Left lung (tissue), 10 donors: ENCODE data around the gene KCTD14. TPM values are rescaled to one million over a fixed set of nuclear protein-coding genes. Genes with fewer than 3 reads are reported as not detected.

Source experiments
- ATAC-seq: fragments of 200-7000 bp; cut with Tn5 transposase; one replicate; pipeline ENCODE4 v1.9.1; 2020; ENCODE audit warnings: moderate library complexity
- DNase-seq, 4 donors: peaks; one replicate each; pipeline ENCODE4 v3.0.0-alpha.2; 2013 to 2020
- H3K27ac ChIP-seq, 2 donors: fragments of 200-600 bp; sonication (generic) in 1 of 2; one replicate each; pipeline versions ENCODE4 v1.5.0 to v1.8.0; 2020 to 2021
- H3K27me3 ChIP-seq, 2 donors: fragments of 200-600 bp; sonication (generic) in 1 of 2; one replicate each; pipeline versions ENCODE4 v1.5.0 to v1.8.0; 2020 to 2021
- H3K36me3 ChIP-seq, 2 donors: fragments of 200-600 bp; sonication (generic) in 1 of 2; one replicate each; pipeline versions ENCODE4 v1.5.0 to v1.8.0; 2020 to 2021
- H3K4me1 ChIP-seq, 2 donors: fragments of 200-600 bp; one replicate each; pipeline ENCODE4 v1.8.0; 2021
- H3K4me3 ChIP-seq, 2 donors: fragments of 200-600 bp; sonication (generic) in 1 of 2; one replicate each; pipeline versions ENCODE4 v1.5.0 to v1.8.0; 2020 to 2021; ENCODE audit warnings: mild to moderate bottlenecking in 1 of 2
- H3K9me3 ChIP-seq, 2 donors: fragments of 200-600 bp; sonication (generic) in 1 of 2; one replicate each; pipeline versions ENCODE4 v1.5.0 to v1.8.0; 2020 to 2021
- CTCF ChIP-seq, 2 donors: fragments of 200-600 bp; sonication (generic) in 1 of 2; IDR thresholded peaks; one replicate each; pipeline versions ENCODE4 v1.5.0 to v1.8.0; 2021; ENCODE audit warnings: antibody characterized with exemption in 2 of 2
- intact Hi-C, 2 donors: fragments of 100-400 bp; cut with DNase I; formaldehyde crosslinking; loops; one replicate each; pipeline versions ENCODE4 v1.11.2 to v1.14.2; 2022
- polyA plus RNA-seq, 6 donors: library from polyadenylated mRNA; unstranded; fragments of 120-200 nt; gene quantifications; one replicate each; pipeline ENCODE4 v1.2.1, GENCODE V29; 2013; ENCODE audit not compliant: insufficient read length in 6 of 6
- total RNA-seq, 2 donors: library from RNA; stranded (reverse); fragmentation: NEBNext Ultra II Directional; extraction: Animal tissue kit (Norgen Biotek cat#: 25700); gene quantifications; one replicate each; pipeline ENCODE4 v1.2.1, GENCODE V29; 2021
- donor health status: DM: no; HTN: yes; CAD: no.
- donor health status: DM: no; HTN: no; CAD: no.

KCTD14 gene
- total and polyA plus RNA-seq, 8 donors: 6.5 to 19.2 (median 8.8) TPM

GRCh38 chr11:77966338-77966737 is 56.7 kb downstream of the KCTD14 start:
- no peaks in the 10 kb centered on the region for H3K9me3 ChIP-seq
- no peaks in the 10 kb centered on the region for H3K27me3 ChIP-seq
- intact Hi-C loops: no loop called here
- no peak overlapping the region for H3K27ac ChIP-seq
- no peak overlapping the region for H3K4me3 ChIP-seq
- DNase-seq (no peak), ATAC-seq (no peak)
- peaks cover 0 to 14% of the 10 kb centered on the region in 2 donors for H3K36me3 ChIP-seq
- no peak for TF ChIP-seq CTCF (IDR thresholded peaks at IDR 0.05)
- no peaks in the 10 kb centered on the region for H3K4me1 ChIP-seq

Other genes starting within 250 kb of the KCTD14 start
- 10 to 100 TPM; 49.3 to 51.3 TPM for gene RSF1, start 202.6 kb downstream of the KCTD14 start, total RNA-seq
- 10 to 100 TPM; 66.9 to 94.8 (median 77.1) TPM for gene RSF1, start 202.6 kb downstream of the KCTD14 start, polyA plus RNA-seq
- 10 to 100 TPM; 21.4 to 33.8 TPM for gene AAMDC, start 202.1 kb downstream of the KCTD14 start, total RNA-seq
- gene AAMDC, start 202.1 kb downstream of the KCTD14 start, polyA plus RNA-seq: 10 to 100 TPM; 48.1 to 74.5 (median 59.8) TPM
- gene INTS4, start 28.6 kb downstream of the KCTD14 start, total RNA-seq: 10 to 100 TPM; 31.1 to 31.2 TPM
- gene INTS4, start 28.6 kb downstream of the KCTD14 start, polyA plus RNA-seq: 10 to 100 TPM; 50.2 to 63.9 (median 54.3) TPM
- gene THRSP, start 40.6 kb upstream of the KCTD14 start, total RNA-seq: not detected
- gene THRSP, start 40.6 kb upstream of the KCTD14 start, polyA plus RNA-seq: under 1 TPM; 0.23 to 0.83 (median 0.44) TPM
- 100 to 1,000 TPM; 182 to 224 TPM for gene NDUFC2, start 56.6 kb upstream of the KCTD14 start, total RNA-seq
- gene NDUFC2, start 56.6 kb upstream of the KCTD14 start, polyA plus RNA-seq: 100 to 1,000 TPM; 120 to 154 (median 139) TPM
- gene ALG8, start 116.3 kb upstream of the KCTD14 start, total RNA-seq: 10 to 100 TPM; 32.2 to 39.7 TPM
- 10 to 100 TPM; 46.2 to 58.7 (median 53.2) TPM for gene ALG8, start 116.3 kb upstream of the KCTD14 start, polyA plus RNA-seq
- 10 to 100 TPM; 11.8 to 12.0 TPM for gene KCTD21, start 165.3 kb upstream of the KCTD14 start, total RNA-seq
- 10 to 100 TPM in 1 of 6 donors, 1 to 10 TPM in 5; 8.4 to 10.1 (median 8.8) TPM for gene KCTD21, start 165.3 kb upstream of the KCTD14 start, polyA plus RNA-seq
- gene USP35, start 165.6 kb upstream of the KCTD14 start, total RNA-seq: 1 to 10 TPM; 7.4 to 8.0 TPM
- gene USP35, start 165.6 kb upstream of the KCTD14 start, polyA plus RNA-seq: 1 to 10 TPM; 5.8 to 8.2 (median 6.6) TPM